Glomerular endothelial cell (primary cell): ENCODE data around the gene INTS1. TPM values are rescaled to one million over a fixed set of nuclear protein-coding genes. Genes with fewer than 3 reads are reported as not detected.

ENCODE experiments used
- DNase-seq: peaks from one replicate; pipeline ENCODE4 v3.0.0-alpha.2; 2011; ENCODE audit warnings: low read depth, low spot score; ENCODE audit errors: extremely low read depth
- total RNA-seq: library from RNA; depleted of rRNA; stranded (reverse); fragments of >200 nt; gene quantifications from 2 replicates; pipeline ENCODE4 v1.2.3, GENCODE V29; 2015

The INTS1 gene
- total RNA-seq, 1 donor from 2014 or later = 85.4 TPM

GRCh38 chr7:1543826-1544177 is 39.6 kb upstream of the INTS1 start:
- no peak for DNase-seq

GRCh38 chr7:1542841-1543747 is 38.9 kb upstream of the INTS1 start:
- DNase-seq = no peak

DNA sequence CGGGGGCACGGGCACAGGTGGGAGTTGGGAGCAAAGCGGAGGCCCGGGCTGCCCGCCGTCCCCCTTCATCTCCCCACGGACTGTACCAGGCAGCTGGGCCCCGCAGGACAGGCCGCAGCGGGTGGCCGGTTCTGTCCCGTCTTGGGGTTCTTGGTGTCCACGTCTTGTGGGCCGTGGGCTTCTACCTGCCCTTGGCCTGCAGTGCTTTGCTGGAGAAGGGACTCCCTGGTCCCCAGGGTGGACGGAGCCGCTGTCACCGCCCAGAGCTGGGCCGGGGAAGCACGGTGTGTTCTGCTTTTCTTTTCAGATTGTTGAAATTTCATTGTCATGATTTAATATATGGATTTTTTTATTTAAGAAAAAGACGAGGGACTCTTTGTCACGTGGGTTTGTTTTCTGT is 38.1 kb upstream of the INTS1 start:
- DNase-seq = no peak

DNA sequence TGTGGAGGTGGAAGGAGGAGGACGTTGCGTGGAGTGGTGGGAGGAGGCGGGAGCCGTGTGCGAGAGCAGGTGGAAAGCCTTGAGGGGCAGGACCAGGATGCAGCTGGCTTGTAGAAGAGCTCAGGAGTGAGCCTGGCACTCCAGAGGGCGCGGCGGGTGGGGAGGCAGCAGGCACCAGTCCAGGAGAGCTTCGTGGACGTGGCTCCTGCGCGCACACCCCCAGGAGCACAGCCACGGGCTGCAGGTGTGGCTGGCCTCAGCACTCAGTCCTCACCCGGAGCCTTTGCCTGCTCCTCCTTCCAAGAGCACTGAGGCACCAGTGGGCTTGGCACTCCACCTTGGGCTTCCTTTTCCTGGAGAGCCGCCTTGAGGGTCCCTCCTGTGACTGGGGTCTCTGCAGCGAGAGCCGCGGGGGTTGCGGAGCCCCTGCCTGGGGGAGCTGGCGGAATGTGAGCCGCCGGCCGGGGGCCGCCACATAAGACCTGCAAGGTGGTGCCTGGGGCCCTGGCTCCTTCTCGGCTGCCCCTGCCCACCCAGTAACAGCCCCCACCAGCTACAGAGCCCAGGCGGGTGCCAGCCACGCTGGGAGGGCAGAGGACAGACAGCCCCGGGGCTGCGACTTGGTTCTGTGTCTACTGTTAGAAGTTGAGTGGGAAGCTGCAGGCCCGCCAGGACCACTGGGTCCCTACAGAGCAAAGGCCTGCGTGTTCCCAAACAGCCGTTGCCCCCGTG is 37.4 kb upstream of the INTS1 start:
- DNase-seq = no peak

GRCh38 chr7:1540776-1541271 is 36.6 kb upstream of the INTS1 start:
- DNase-seq = no peak

DNA sequence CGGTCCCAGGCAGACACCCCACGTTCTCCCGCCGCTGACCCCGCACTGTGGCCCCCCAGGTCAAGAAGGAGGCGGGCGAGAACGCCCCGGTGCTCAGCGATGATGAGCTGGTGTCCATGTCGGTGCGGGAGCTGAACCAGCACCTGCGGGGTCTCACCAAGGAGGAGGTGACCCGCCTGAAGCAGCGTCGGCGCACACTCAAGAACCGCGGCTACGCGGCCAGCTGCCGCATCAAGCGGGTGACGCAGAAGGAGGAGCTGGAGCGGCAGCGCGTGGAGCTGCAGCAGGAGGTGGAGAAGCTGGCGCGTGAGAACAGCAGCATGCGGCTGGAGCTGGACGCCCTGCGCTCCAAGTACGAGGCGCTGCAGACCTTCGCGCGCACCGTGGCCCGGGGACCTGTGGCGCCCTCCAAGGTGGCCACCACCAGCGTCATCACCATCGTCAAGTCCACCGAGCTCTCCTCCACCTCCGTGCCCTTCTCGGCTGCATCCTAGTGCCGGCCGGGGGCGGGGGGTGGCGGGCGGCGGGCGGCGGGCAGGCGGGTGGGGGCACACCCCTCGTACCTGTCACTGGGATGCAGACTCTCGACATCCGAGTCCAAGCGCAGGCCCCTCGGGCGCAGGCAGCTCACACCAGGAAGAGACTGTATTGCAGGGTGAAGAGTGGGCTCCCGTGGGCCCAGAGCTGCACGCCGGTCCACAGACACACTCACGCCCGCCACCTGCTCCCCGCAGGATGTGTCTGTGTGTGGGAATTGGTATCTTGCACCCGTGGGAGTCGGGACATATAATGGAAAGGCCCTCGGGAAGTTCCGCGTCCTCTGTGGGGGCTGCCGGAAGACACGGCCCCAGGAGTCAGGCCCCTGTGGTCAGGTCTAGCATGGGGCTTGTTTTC is 35.9 kb upstream of the INTS1 start:
- no peak for DNase-seq

DNA sequence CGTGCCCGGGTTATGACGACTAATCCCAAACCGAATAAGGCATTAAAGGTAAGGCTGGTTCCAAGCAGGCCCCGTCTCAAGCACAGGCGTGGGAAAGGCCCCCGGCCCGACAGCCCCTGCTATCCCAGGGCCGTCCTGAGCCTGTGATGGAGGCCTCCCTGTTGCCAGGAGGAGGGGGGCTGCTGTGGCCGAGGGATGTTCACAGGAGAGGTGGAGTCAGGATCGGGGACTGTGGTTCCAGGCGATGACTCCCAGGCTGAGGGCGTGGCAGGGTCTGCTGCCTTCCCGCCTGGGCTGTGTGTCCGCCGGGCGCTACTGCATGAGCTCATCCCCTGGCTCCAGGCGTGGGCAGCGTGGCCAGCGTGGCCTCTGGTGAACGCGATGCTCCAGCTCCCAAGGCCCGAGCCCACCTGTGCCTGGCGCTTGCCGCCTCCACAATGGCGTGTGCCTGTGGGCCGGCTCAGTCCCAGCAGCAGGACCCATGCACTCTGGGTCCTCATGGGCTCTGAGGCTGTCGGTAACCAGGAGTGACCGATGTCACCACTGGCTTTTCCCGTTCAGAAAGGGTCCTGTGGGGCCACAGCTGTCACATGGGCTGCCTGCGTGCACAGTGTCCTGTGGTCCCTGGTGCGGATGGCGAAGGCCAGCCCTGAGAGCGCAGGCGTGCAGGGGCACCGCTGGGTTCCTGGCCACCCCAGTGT is 35.1 kb upstream of the INTS1 start:
- DNase-seq = no peak

- no peak for DNase-seq
Measured at GRCh38 chr7:1538544-1539180, 34.5 kb upstream of the INTS1 start.

GRCh38 chr7:1537535-1538412 is 33.6 kb upstream of the INTS1 start:
- DNase-seq = peak; percentile 87

GRCh38 chr7:1536743-1537534 is 32.8 kb upstream of the INTS1 start:
- DNase-seq = peak; percentile 71

DNA sequence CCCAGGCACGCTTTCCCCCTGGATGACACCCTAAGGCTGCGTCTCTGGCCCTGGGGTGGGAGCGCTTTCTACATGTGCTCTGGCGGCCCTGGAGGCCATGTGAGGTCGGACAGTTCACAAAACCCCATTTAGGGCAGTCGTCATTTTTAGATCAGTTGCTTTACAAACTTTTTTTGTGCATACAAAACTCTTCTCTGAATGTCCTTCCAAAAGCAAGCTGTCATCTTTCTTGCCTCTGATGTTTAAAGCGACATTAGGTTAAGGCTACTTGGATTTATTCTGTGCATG is 32.2 kb upstream of the INTS1 start:
- DNase-seq = no peak

GRCh38 chr7:1535701-1536454 is 31.7 kb upstream of the INTS1 start:
- DNase-seq = no peak

DNA sequence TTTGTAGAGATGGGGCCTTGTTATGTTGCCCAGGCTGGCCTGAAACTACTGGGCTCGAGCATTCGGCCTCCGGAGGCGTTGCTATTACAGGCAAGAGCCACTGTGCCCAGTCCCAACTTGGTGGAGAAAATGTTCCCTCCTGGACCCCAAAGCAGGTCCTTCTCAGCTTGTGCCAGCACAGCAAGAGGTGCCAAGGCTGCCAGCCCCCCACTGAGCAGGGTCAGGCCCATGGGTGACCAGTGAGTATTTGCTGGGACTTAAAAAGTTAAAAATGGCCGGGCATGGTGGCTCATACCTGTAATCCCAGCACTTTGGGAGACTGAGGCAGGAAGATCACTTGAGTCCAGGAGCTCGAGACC is 30.9 kb upstream of the INTS1 start:
- DNase-seq = no peak

GRCh38 chr7:1534330-1535099 is 30.3 kb upstream of the INTS1 start:
- no peak for DNase-seq

GRCh38 chr7:1533547-1534329 is 29.5 kb upstream of the INTS1 start:
- DNase-seq = no peak

GRCh38 chr7:1533255-1533546 is 29.0 kb upstream of the INTS1 start:
- no peak for DNase-seq
